Smooth muscle cell (in vitro differentiated cells): Measurements from ENCODE around the gene DPF1. TPM values are rescaled to one million over a fixed set of nuclear protein-coding genes. Genes with fewer than 3 reads are reported as not detected.
"Not testable (repeated sequence)": the region's sequence is repeated elsewhere in the genome, so short reads cannot be mapped to it uniquely, and the experiment has no call there.

ENCODE experiments used
- DNase-seq: peaks from one replicate; lab custom pipeline; 2025; ENCODE audit not compliant: unreplicated experiment; lab: John Stamatoyannopoulos, UW
- H2AFZ ChIP-seq: fragments of 200-600 bp; sonication (generic); 2 replicates; pipeline ENCODE4 v1.6.0; 2016; ENCODE audit warnings: antibody characterized with exemption, low read depth, mild to moderate bottlenecking
- H3F3A ChIP-seq: fragments of 200-600 bp; sonication (generic); 2 replicates; pipeline ENCODE4 v1.6.0; 2017; ENCODE audit warnings: antibody characterized with exemption, low read depth
- H3K27ac ChIP-seq: fragments of 200-600 bp; sonication (generic); 2 replicates; pipeline ENCODE4 v1.5.1; 2016; ENCODE audit warnings: low read depth, mild to moderate bottlenecking
- H3K27me3 ChIP-seq: fragments of 200-600 bp; sonication (generic); 2 replicates; pipeline ENCODE4 v1.6.1; 2016; ENCODE audit warnings: low read depth, mild to moderate bottlenecking
- H3K36me3 ChIP-seq: fragments of 200-600 bp; sonication (generic); 2 replicates; pipeline ENCODE4 v1.5.1; 2016; ENCODE audit warnings: low read depth
- H3K4me1 ChIP-seq: fragments of 200-600 bp; sonication (generic); 2 replicates; pipeline ENCODE4 v1.5.1; 2016; ENCODE audit warnings: low read depth
- H3K4me2 ChIP-seq: fragments of 200-600 bp; sonication (generic); 2 replicates; pipeline ENCODE4 v1.6.0; 2016; ENCODE audit warnings: mild to moderate bottlenecking
- H3K4me3 ChIP-seq: fragments of 200-600 bp; sonication (generic); 2 replicates; pipeline ENCODE4 v1.5.1; 2016; ENCODE audit warnings: mild to moderate bottlenecking
- H3K79me2 ChIP-seq: fragments of 200-600 bp; sonication (generic); 2 replicates; pipeline ENCODE4 v1.6.0; 2016; ENCODE audit warnings: low read depth, mild to moderate bottlenecking
- H3K9ac ChIP-seq: fragments of 200-600 bp; sonication (generic); 2 replicates; pipeline ENCODE4 v1.6.0; 2016; ENCODE audit warnings: low read depth
- H3K9me3 ChIP-seq: fragments of 200-600 bp; sonication (generic); replicated peaks from 2 replicates; pipeline ENCODE4 v1.5.1; 2016; ENCODE audit warnings: low read depth
- H4K20me1 ChIP-seq: fragments of 200-600 bp; sonication (generic); 2 replicates; pipeline ENCODE4 v1.6.0; 2016; ENCODE audit warnings: low read depth
- WGBS: methylation state at CpG from one replicate; pipeline ENCODE4 v1.1.7; 2016; ENCODE audit warnings: low lambda C conversion rate; 5-methylcytosine and 5-hydroxymethylcytosine counted together
- polyA plus RNA-seq: library from polyadenylated mRNA; unstranded; fragments of >200 nt; fragmentation: Nextera tagmentation; extraction: Ambion mirVana; gene quantifications from 2 replicates; pipeline ENCODE4 v1.2.1, GENCODE V29; 2016
- total RNA-seq: library from RNA; depleted of rRNA; stranded (reverse); fragments of >200 nt; gene quantifications from 2 replicates; pipeline ENCODE4 v1.2.3, GENCODE V29; 2014
- TF ChIP-seq, protein P1 (sequence below): fragments of 200-600 bp; sonication (generic); IDR thresholded peaks from 2 replicates; pipeline ENCODE4 v1.5.1; 2017; ENCODE audit warnings: borderline replicate concordance, mild to moderate bottlenecking, antibody characterized with exemption; ENCODE audit not compliant: insufficient read depth, poor library complexity, severe bottlenecking

The DPF1 gene
- total and polyA plus RNA-seq, 2 experiments from 2014 or later: 0.27 to 2.4 TPM

DNA sequence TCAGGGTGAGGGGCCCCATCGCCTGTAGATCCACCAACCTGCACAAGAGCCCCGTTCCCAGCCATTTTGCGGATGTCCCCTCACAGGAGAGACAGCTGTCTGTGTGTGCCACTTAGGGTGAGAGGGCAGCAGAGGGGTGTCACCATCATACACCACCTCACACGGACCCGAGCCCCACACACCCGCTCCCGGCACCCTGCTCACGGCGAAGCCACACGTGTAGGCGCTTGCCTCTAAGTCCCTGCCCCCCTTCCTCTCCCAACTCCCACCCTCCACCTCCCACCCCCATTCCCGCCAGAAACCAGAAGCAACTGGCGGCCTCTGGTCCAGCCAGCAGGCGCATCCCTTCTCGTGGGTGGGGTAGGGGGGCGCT lies 4.0 kb upstream of the DPF1 start:
- no peaks in the 10 kb centered on the region for H3K79me2 ChIP-seq
- no peaks in the 10 kb centered on the region for H4K20me1 ChIP-seq
- H3K9ac ChIP-seq: no peak overlapping the region
- H3K9me3 ChIP-seq: no peaks in the 10 kb centered on the region
- TF ChIP-seq, protein P1, sequence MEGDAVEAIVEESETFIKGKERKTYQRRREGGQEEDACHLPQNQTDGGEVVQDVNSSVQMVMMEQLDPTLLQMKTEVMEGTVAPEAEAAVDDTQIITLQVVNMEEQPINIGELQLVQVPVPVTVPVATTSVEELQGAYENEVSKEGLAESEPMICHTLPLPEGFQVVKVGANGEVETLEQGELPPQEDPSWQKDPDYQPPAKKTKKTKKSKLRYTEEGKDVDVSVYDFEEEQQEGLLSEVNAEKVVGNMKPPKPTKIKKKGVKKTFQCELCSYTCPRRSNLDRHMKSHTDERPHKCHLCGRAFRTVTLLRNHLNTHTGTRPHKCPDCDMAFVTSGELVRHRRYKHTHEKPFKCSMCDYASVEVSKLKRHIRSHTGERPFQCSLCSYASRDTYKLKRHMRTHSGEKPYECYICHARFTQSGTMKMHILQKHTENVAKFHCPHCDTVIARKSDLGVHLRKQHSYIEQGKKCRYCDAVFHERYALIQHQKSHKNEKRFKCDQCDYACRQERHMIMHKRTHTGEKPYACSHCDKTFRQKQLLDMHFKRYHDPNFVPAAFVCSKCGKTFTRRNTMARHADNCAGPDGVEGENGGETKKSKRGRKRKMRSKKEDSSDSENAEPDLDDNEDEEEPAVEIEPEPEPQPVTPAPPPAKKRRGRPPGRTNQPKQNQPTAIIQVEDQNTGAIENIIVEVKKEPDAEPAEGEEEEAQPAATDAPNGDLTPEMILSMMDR: no peak
- DNase-seq: no peak
- H3K4me1 ChIP-seq: peaks cover 6% of the 10 kb centered on the region
- H3F3A ChIP-seq: no peaks in the 10 kb centered on the region
- peak overlapping the region; percentile 91 for H3K4me2 ChIP-seq
- no peaks in the 10 kb centered on the region for H3K36me3 ChIP-seq
- H2AFZ ChIP-seq: no peak overlapping the region
- no peak overlapping the region for H3K27ac ChIP-seq
- H3K4me3 ChIP-seq: no peak overlapping the region
- peaks cover 54% of the 10 kb centered on the region for H3K27me3 ChIP-seq
- 54% methylated on average over 3 of the region's 16 CpGs for WGBS

DNA sequence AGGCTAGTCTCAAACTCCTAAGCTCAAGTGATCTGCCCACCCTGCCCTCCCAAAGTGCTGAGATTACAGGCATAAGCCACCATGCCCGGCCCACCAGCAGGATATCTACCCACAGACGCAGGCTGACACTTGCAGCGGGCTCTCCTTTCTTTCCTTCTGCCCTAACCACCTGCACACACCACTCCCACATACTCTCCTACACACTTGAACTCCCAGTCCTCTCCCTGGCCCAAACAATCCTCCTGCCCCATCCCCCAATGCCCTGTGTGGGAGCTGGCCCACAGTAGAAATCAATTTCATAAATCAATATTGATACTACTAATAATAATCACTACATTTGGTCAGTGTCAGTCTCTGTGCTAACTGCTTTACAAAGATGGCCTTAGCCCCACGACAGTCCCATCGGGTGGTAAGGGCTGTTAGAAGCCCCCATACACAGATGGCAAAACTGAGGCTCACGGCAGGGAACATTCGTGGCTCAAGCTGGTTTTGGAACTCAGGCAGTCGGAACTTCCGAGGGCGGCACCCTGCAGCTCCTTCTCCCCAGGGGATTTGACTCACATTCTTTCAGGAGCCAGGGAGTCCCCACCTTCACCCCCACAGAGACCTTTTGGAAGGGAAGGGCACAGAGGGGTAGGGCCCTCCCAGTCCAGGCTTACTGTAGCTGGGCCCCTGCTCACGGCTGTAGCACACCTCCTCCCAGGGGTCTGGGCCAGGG lies 3.4 kb upstream of the DPF1 start:
- H3K27ac ChIP-seq: no peak overlapping the region
- WGBS: 71% methylated on average over 10 of the region's 11 CpGs
- H3K4me3 ChIP-seq: no peak overlapping the region
- H3K36me3 ChIP-seq: no peaks in the 10 kb centered on the region
- H3F3A ChIP-seq: no peaks in the 10 kb centered on the region
- no peaks in the 10 kb centered on the region for H4K20me1 ChIP-seq
- no peak overlapping the region for H2AFZ ChIP-seq
- peaks cover 6% of the 10 kb centered on the region for H3K4me1 ChIP-seq
- TF ChIP-seq, protein P1: no peak
- DNase-seq: no peak
- H3K79me2 ChIP-seq: no peaks in the 10 kb centered on the region
- H3K4me2 ChIP-seq: no peak overlapping the region
- no peak overlapping the region for H3K9ac ChIP-seq
- H3K27me3 ChIP-seq: peaks cover 54% of the 10 kb centered on the region
- no peaks in the 10 kb centered on the region for H3K9me3 ChIP-seq

DNA sequence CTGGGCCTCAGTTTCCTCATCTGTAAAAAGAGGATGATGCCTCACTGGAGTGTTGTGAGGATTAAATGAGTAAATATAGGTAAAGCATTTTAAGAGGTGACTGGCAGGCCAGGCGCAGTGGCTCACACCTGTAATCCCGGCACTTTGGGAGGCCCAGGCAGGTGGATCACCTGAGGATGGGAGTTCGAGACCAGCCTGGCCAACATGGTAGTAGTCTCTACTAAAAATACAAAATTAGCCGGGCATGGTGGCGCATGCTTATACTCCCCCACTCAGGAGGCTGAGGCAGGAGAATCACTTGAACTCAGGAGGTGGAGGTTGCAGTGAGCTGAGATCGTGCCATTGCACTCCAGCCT lies 819 bp upstream of the DPF1 start:
- H3K27ac ChIP-seq, H4K20me1 ChIP-seq, DNase-seq, H3K4me2 ChIP-seq, H3K79me2 ChIP-seq, H3K4me1 ChIP-seq, H3K9me3 ChIP-seq, H3K4me3 ChIP-seq, H3K9ac ChIP-seq, H3K36me3 ChIP-seq, H2AFZ ChIP-seq, H3F3A ChIP-seq: not testable (repeated sequence)
- 97% methylated on average over 6 of the region's 6 CpGs for WGBS
- H3K27me3 ChIP-seq: peaks cover 40% of the 10 kb centered on the region

DNA sequence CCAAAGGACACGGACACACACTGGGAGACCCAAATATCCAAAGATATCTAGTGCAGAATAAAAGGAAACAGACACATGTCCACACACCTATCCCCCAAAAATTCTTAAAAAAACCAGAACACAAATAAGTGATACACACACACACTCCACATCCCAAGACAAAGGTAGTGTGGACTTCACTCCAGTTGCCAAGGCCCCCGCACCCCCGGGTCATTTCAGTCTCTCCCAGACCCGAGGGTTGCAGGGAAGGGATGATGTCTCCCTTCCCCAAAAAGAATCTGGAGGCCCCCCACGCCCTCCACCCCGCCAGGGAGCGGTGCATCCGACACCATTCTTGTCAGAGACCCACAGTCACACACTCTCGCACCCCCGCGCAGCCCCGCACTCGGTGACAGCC lies 407 bp downstream of the DPF1 start:
- Histone ChIP-seq H3K27me3 (peaks cover 32% of the 10 kb centered on the region), H3K4me3 (peak overlapping the region; percentile 71), H4K20me1 (no peaks in the 10 kb centered on the region), H3K4me1 (peaks cover 3% of the 10 kb centered on the region), H3K4me2 (peak overlapping the region; percentile 95), H3K79me2 (no peaks in the 10 kb centered on the region), H3F3A (no peaks in the 10 kb centered on the region), H3K9ac (peak overlapping the region; percentile 13), H3K9me3 (no peaks in the 10 kb centered on the region), H3K36me3 (no peaks in the 10 kb centered on the region), H3K27ac (no peak overlapping the region), H2AFZ (peak overlapping the region; percentile 51)
- no peak for DNase-seq
- TF ChIP-seq, protein P1: no peak
- 54% methylated on average over 4 of the region's 13 CpGs for WGBS
